IMR-90 (cell line): ENCODE results near the gene COL5A1.

Experiments
- CHD1 ChIP-seq: IDR thresholded peaks from 2 replicates; pipeline ENCODE4 v1.6.1; 2012; ENCODE audit warnings: low read depth, low read length, improper control_type of control experiment
- ELK1 ChIP-seq: fragments of 150-350 bp; IDR thresholded peaks from 2 replicates; pipeline ENCODE4 v1.6.1; 2016; ENCODE audit warnings: low read depth, mild to moderate bottlenecking, low read length, moderate library complexity, borderline replicate concordance
- POLR2A ChIP-seq: IDR thresholded peaks from 2 replicates; pipeline ENCODE4 v1.6.1; 2012; ENCODE audit warnings: mild to moderate bottlenecking, low read depth, low read length
- RAD21 ChIP-seq: IDR thresholded peaks from 2 replicates; pipeline ENCODE4 v1.6.1; 2012; ENCODE audit warnings: low read length, improper control_type of control experiment

GRCh38 chr9:134891713-134892112 lies 250.1 kb downstream of the COL5A1 start:
- no peak for TF ChIP-seq RAD21
- TF ChIP-seq POLR2A, result no peak
- TF ChIP-seq CHD1, result no peak
- TF ChIP-seq ELK1, result no peak
